EL (cell line): ENCODE results near the gene ZNF512B.
A peak's percentile ranks its signal among the peaks of the same experiment; 100 is the strongest.
"Not testable (repeated sequence)": the region's sequence is repeated elsewhere in the genome, so short reads cannot be mapped to it uniquely, and the experiment has no call there.

ENCODE experiments used
- DNase-seq: peaks from one replicate; pipeline ENCODE4 v3.0.0-alpha.2; 2016

ZNF512B gene

GRCh38 chr20:63961664-63962425 is 7.9 kb downstream of the ZNF512B start:
- no peak for DNase-seq

GRCh38 chr20:63960654-63961621 is 8.8 kb downstream of the ZNF512B start:
- DNase-seq, result not testable (repeated sequence)

- DNase-seq, result no peak
Observed at GRCh38 chr20:63959699-63960075, 10.0 kb downstream of the ZNF512B start.

DNA sequence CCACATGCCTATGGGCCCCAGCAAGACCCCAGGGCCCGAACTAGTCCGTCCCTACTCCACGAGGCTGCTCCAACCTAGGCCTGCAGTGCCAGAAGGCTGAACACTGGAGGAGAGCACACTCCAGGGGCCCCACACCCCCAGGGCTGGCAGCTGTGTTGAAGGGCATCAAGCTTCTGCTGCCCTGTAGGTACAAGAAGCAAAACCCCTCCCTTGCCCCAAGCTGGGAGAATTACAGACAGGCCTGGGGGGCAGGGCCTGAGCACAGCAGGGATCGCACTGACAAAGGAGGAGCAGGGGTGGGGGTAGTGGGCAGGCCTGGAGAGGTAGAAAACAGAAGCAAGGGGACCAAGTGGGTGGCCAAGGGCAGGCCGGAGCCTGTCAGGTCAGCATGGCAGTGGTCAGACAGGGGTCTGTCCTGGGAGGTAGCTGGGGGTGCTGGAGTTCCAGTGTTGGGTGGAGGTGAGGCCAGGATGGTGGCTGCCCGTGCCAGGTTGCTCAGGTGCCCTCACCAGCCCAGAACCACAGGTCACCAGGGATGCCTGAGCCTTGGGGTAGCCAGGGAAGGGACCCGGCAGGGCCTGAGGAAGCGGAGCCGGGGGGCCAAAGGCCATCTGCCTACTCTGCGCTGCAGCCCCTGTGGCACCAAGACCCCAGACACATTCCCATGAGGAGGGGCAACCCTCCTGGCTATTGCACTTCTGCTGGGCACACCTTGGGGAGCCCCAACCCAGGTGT is 10.6 kb downstream of the ZNF512B start:
- no peak for DNase-seq

DNA sequence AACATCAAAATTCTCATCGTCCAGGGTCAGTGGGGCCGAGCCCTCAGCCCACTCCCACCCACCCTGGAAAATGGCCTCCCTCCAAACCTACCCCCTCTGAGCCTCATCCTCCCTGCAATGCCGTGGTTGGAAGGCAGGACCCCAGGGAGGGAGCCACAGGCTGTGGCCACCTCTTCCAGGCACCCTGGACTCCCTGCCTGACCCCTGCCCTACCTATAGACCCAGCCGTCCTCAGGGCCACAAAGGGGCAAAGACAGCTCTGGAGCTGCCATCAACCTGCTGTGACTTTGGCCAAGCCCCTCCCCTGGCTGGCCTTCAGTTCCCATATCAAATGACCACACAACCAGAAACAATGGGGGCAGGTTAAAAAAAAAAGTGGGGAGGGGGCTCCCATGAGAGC is 11.3 kb downstream of the ZNF512B start:
- no peak for DNase-seq

GRCh38 chr20:63957690-63958441 is 11.9 kb downstream of the ZNF512B start:
- peak; percentile 38 for DNase-seq

GRCh38 chr20:63957004-63957689 is 12.6 kb downstream of the ZNF512B start:
- peak; percentile 56 for DNase-seq

DNA sequence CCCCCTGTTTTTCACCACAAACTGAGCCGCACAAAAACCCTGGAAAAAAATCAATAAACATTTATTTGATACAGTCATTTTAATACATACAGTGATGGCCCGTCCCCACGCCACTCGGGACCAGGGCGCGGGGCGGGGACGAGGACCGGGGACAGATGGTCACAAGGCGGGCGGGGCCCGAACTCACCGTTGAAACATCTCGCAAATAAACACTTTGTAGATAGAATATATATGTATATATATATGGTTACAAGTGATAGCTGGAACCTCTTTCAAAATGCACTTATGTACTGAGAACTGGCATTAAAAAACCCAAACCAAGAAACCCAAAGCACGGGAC is 13.1 kb downstream of the ZNF512B start:
- DNase-seq, result no peak

- peak; percentile 86 for DNase-seq
Observed at GRCh38 chr20:63955827-63956663, 13.7 kb downstream of the ZNF512B start, which contains the start of gene UCKL1. Gene UCKL1, minus strand, starts transcription at chr20:63956416. Its CDS starts 44 bp downstream, at chr20:63956372.

GRCh38 chr20:63955281-63955826 is 14.4 kb downstream of the ZNF512B start:
- DNase-seq, result peak; percentile 48

GRCh38 chr20:63953764-63954429 is 15.8 kb downstream of the ZNF512B start:
- DNase-seq, result no peak

DNA sequence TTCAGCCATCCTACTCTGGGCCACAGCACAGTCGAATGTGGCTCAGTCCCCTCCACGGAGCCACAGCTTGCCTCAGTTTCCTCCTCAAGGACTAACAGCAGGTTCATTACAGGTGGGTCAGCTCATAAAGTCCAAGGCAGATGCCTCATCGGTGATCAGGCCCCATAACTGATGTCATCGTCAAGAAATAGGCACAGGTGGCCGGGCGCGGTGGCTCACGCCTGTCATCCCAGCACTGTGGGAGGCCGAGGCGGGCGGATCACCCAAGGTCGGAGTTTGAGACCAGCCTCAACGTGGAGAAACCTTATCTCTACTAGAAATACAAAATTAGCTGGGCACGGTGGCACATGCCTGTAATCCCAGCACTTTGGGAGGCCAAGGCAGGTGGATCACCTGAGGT is 17.0 kb downstream of the ZNF512B start:
- DNase-seq, result no peak

DNA sequence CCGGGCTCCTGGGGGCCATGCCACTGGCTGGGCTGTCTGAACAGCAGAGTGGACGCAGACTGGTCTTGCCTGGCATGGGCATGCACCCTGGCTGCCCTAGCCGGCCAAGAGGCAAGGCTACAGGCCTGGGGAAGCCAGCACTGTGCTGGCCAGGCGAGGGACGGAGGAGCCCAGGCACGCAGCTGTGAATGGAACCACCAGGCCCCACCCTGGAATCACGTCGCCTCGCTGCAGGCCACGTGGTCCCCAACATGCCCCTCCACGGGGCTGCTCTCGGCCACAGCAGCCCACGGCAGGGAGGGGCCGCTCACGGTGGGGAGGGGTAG is 17.6 kb downstream of the ZNF512B start:
- DNase-seq, result no peak

DNA sequence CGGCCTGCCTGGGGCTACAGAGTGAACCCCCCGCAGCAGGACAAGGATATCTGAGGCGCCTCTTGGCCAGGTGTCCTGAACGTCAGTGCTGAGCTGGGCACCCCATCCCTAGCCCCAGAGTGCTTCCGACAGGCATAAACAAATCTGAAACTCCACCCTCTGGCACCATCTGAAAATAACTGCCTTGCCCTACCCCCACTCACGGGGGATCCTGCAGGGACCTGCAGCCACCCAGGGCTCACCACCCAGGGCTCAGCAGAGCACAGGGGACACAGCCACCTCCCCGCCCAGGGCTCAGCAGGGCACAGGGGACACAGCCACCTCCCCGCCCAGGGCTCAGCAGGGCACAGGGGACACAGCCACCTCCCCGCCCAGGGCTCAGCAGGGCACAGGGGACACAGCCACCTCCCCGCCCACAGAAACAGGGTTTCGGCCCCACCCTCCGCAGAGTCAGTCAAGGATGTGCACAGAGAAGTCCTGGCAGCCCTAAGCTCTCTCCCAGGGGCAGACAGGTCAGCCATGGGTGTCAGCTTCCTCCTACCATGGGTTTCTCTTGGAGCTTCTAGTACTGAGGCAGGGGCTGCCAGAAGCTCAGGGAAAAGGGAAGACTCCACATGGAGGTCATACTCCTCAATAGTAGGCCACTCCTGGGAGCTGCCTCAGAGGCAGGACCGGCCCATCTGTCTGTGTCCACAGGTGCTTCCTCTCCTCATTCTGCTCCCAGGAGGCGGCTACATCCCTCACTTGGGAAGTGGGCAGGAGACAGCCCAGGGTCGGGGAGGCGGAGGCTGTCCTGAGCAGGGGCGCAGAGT is 18.1 kb downstream of the ZNF512B start:
- no peak for DNase-seq

DNA sequence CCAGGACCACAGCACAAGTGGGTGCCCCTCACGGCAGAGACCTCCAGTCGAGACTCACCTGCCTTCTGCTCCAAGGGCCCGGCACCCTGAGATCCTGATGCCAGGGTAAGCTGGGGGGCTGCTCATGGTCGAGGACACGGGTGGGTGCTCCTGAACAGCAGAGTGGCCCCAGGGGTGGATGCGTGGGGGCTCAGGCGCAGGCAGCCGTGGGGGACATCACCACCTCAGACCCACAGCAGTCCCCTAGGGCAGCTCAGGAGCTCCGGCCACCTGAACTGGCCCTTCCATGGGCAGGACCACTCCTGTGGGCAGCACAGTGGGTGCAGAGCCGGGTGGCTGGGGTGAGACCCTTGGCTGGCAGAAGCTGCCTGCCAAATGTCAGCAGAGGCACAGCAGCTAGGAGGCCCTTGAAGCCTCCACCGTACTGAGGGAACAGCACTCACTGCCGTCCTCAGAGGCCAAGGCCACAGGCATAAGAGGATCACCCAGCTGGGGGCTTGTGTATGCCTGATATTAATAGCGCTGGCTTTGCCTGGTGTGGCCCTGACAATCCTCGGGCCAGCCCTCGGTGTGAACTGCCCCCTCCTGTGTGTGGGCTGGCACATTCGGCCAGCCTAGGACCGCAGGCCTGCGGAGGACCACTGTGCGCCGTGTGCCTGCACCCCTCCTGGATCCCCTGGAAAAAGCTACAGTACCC is 18.9 kb downstream of the ZNF512B start:
- DNase-seq, result no peak

DNA sequence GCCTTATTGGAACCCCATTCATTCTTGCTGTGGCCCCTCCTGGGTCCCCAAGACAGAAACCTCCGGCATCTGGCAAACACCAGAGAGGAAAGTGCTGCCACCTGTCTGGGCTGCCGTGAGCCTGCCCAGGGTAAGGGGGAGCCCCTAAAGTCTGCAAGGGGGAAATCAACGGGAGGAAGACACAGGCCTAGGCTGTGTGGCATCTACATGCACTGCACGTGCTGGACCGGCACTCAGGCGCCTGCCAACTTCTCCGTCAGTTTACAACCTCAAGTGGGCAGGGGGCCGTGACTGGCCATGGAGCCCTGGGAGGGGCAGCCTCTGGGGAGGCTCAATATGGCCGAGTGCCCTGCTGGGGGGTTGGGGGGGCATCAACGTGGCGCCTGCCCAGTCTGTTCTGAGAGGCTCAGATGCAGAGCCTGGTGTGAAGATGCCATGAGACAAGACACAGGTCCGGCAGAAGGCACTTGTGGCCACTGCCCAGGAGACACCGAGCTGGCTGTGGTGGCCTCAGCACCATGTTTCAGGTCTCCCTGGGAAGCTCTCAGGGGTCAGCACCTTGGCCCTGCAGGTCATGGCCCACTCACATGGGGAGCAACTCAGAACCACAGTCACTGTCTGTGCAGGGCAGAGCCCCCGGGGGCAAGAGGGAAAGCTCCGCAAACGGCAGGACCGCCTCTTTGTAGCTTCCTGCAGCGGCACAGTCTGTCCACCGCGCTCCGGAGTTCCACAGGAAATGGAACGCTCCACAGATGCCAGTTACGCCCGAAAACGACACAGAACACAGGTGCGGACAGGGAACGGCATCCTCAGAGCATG is 21.9 kb downstream of the ZNF512B start:
- DNase-seq, result no peak

DNA sequence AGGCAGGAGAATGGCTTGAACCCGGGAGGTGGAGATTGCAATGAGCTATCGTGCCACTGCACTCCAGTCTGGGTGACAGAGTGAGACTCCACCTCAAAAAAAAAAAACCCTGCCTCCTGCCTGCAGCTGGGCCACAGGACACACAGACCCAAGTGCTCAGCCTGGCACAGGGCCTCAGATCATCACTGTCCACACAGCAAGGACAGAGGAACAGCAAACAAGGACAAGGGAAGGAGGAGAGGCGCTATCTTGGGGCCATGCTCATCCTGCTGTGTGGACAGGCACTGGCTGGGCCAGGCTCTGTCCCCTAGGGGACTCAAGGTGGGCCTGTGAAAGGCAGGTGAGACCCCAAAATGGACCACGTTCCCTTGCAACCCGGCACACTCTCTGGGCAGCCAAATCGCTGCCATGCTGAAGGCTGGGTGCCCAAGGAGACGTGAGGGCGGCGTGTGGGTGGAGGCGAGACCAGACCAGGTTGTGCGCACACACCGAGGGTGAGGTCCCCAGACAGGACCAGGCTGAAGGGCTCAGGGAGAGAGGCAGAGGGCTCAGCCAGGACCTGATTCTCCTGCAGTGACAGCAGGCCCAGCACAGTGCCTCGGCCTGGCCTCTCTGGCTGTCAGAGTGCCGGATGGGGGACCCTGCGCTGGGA is 22.6 kb downstream of the ZNF512B start:
- no peak for DNase-seq
